NCI-H510A (cell line): ENCODE results near the gene PKIB.
A peak's percentile ranks its signal among the peaks of the same experiment; 100 is the strongest.
"Not testable (repeated sequence)": the region's sequence is repeated elsewhere in the genome, so short reads cannot be mapped to it uniquely, and the experiment has no call there.

Experiments
- DNase-seq: peaks from one replicate; lab custom pipeline; 2025; lab: John Stamatoyannopoulos, UW

PKIB gene

GRCh38 chr6:122710908-122711635 lies 100.9 kb downstream of the PKIB start:
- DNase-seq, result no peak

GRCh38 chr6:122712093-122712447 lies 101.9 kb downstream of the PKIB start:
- no peak for DNase-seq

GRCh38 chr6:122712448-122713137 lies 102.4 kb downstream of the PKIB start:
- DNase-seq, result no peak

DNA sequence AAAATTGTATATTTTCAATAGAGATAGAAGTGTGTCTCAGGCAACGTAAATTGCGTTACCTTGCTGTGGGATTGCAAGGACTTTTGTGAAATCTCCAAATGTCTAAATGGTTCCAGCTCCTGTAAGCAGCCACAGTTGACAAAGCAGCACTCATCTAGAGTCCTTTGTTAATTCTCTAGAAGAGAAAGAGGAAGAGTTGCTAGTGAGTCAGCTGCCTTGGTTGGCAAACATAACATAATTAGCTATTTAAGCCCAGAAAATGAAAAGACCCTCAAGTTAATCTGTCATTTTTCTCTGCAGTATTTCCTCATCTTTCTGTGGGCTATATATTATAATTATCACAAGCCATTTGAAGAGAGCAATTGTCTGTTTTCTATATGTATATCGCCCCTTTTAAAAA lies 102.9 kb downstream of the PKIB start:
- no peak for DNase-seq

DNA sequence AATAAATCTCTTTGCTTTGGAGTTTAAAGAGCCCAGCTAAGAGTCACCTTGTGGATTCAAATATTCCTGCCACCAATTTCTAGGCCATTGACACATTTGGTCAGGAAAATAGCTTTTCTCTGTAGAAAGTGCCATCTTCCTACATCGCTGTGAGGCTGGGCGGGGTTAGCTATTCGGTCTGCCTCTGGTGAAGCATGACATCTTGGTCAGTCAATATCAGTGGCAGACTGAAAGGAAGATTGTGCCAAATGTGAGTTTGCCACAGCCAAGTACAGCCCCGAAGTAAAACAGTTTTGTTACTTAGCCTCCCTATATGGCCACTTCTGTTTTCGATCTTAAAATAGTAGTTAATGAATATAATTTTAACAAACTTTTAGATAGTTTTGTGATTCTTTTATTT lies 103.9 kb downstream of the PKIB start:
- no peak for DNase-seq

DNA sequence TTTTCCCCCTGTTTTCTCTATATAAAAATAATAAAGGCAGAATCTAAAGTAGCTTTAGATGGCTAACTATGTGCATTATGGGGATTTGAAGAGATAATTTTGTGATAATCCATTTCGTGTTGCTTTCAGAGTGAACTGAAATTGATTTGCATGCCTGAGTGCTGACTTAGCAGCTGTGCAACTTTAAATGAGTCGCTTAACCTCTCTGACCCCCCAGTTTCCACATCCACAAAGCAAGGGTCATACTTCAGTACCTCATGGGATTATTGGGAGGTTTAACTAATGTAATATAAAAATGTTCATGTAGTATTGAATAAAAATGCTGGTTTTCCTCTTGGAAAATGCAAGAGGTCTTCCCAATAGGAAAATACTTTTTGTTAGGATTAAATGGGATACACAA lies 105.5 kb downstream of the PKIB start:
- no peak for DNase-seq

DNA sequence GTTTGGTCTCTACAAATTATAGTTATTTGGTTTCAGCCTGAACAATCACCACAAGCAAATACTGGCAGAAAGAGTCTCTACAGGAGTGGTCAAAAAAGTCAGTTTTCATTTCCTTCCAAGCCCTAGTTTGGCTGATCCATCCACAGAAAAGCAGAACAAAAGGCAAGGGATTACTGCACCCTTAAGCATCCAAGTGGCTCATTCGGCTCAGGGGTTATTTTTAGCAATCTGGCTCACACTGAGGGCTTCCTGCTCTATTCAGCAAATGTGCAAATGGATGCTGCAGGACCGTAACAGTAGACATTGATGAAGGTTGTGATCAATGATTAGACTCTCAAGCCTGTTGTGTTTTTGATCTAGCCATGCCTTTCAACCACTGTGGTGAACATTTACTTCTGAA lies 107.1 kb downstream of the PKIB start:
- DNase-seq, result no peak

DNA sequence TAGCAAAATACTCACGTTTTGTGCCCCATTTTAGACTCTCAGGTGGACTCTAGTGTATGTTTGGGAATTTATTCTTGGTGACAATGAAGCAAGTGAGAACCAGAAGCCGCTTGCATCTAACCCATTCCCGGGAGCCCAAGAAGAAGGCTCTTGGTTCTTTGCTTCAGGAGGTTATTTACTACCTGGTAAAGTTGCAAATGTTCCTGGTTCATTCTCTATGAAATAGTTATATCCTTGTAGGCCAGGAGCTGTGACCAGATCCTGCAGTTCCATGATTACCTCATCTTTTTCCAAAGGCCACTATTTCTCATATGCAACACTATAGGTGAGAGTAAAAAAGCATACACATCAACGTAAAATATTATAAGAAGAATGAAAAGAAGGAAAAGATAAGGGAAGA lies 108.4 kb downstream of the PKIB start:
- no peak for DNase-seq

DNA sequence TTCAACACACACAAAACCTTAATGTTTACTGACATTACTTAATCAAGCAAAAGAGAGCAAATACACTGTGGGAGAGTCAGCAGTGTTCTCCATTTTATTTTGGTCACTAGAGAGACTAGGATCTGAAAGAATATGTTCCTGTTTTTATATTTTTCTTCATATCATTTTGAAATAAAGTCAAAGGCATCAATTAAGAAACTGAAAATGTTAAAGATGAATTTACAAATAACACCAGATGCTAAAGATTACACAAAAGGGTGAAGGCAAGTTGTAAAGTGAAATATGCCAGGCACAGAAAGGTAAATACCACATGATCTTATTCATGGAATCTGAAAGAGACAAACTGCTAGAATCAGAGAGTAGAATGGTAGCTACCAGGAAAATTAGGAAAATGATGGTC lies 109.0 kb downstream of the PKIB start:
- no peak for DNase-seq

DNA sequence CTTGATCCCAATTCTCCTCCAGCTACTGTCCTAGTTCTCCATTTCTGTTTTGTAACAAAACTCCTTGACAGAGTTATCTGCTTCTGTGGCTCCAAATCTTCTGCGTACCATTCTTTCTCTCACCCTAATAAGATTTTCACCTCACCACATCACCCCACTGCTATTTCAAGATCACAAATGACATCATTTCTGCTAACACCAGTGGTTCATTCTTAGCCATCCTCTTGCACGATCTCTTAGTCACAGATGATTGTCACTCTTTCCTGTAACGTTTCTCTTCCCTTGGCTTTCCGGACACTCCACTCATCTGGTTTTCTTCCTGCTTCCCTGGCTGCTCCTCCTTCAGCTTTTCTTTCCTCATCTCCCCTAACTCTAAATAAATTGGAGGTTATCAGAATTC lies 112.5 kb downstream of the PKIB start:
- DNase-seq, result no peak

- no peak for DNase-seq
Observed at GRCh38 chr6:122726649-122727048, 116.4 kb downstream of the PKIB start.

GRCh38 chr6:122727244-122727643 lies 117.0 kb downstream of the PKIB start:
- DNase-seq, result no peak

- no peak for DNase-seq
Observed at GRCh38 chr6:122730334-122730733, 120.1 kb downstream of the PKIB start.

DNA sequence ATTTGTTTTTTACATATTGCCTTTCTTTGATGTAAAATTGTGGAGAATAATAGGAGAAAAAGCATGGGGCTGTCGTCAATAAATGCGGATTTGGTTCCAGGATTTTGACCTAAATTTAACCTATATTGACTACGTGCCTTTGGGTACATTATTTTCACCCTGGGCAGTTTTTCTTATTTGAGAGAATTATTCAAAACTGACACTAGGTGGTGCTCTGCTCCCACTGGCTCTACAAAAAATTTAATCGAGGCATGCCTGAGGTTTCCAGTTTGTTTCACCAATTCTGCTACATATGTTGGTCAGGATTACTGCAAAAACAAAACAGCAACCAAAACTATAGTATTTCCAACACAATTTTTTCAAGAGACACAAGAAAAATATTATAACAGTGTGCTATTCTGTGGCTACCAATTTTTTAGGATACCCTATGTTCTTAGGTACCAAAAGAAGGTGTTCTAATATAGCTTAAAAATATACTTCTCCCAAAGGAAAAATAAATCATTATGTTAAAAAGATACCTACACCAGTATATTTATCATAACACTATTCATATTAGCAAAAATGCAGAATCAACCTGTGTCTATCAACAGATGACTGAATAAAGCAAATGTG lies 120.7 kb downstream of the PKIB start:
- no peak for DNase-seq

DNA sequence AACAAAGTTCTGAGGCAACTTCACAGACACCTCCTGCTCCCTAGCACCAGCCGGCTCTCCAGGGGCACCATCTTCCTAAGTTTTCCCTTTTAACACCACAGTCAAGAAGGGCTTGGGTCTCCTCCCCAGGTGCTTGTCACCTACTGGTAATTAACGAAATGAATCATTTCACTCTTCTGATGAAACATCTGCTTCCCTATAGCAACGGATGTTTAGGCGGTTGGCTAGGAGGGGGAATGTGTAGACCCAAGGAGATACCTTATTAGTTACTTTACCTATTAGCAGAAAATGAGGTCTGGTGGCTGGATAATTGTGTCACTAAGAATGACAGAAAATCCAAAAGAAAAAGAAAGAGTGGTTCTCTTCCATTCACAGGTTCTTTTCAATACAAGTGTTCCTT lies 123.1 kb downstream of the PKIB start:
- DNase-seq, result no peak

GRCh38 chr6:122734529-122735395 lies 124.6 kb downstream of the PKIB start:
- no peak for DNase-seq

DNA sequence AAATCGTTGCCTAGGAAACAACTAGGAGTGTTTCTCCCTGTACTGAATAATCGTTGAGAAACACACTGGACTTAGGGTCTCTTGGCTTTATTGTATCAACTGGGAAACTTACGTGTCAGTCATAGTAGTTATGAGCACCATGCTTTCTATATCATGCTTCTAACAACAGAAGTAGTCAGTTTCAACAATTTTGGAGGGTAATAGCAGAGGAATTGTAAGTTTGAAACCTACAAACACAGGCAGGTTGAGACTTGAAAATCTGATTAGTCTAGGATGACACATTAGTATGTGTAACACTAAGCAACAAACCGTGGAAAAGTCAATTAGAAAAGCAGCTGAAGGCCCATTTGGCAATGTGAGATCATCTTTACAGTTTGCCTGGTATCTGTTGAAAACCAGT lies 125.4 kb downstream of the PKIB start:
- DNase-seq, result peak; percentile 44

DNA sequence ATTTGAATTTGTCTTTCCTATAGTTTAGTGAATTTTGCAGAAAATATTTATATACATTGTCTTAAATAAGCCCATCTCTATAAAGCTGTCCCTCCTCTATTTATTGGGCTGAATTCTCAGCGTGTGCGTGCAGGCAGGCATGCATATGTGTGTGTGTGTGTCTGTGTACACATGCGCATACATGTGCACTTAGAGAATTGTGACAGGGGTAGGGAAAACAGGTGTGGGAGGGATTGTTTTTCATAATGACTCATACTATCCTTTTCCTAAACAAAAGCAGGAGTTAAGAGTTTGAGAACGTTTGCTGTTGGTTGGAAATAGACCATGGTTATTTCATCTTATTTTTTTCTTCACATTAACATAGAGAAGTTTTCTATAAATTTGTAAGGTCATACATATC lies 126.0 kb downstream of the PKIB start:
- no peak for DNase-seq

DNA sequence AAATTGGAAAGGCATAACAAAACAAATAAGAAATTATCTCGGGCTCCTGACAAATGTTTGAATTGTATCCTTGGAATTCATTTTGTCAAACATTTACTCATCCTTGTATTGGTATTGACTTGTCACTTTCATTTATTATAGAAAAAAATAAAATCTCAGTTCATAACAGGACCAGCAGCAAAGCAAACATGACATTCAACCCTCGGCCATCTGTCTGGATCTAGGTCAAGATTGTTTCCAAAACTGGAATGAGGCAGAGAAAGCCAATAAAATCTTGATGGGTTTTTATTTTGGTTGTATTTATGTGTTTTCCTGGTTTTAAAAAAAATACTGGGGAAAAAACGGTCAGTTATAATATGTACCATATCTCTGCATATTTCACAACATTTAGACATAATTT lies 126.4 kb downstream of the PKIB start:
- no peak for DNase-seq

- DNase-seq, result no peak
Observed at GRCh38 chr6:122740091-122740490, 129.9 kb downstream of the PKIB start.

- DNase-seq, result no peak
Observed at GRCh38 chr6:122740936-122741335, 130.7 kb downstream of the PKIB start.

GRCh38 chr6:122744247-122744646 lies 134.0 kb downstream of the PKIB start:
- DNase-seq, result not testable (repeated sequence)

GRCh38 chr6:122744856-122745255 lies 134.7 kb downstream of the PKIB start:
- peak; percentile 67 for DNase-seq
